Measurements from ENCODE around the gene CDH13. TPM values are rescaled to one million over a fixed set of nuclear protein-coding genes. Genes with fewer than 3 reads are reported as not detected.

The CDH13 gene
- total and polyA plus RNA-seq, 2 of the 8 experiments (the other 6 are each of a cell fraction or from before 2014, with no cell fraction given): 2.3 to 2.4 TPM

- TF ChIP-seq GTF2F1 (IDR thresholded peaks at IDR 0.05; ENCODE audit: borderline replicate concordance, low read depth, low read length) (no peak), CEBPB (IDR thresholded peaks at IDR 0.05; ENCODE audit: low read depth, low read length) (no peak), KDM1A (IDR thresholded peaks at IDR 0.05; ENCODE audit: borderline replicate concordance, low read length) (no peak; the same call in 1 of the 2 replicates), KDM4A (IDR thresholded peaks at IDR 0.05; ENCODE audit: low read depth, low read length, severe bottlenecking) (no peak), MAFK (IDR thresholded peaks at IDR 0.05; ENCODE audit: low read depth, low read length) (no peak)
Observed at GRCh38 chr16:83730812-83731211, 1104.0 kb downstream of the CDH13 start (continued).
